Stimulated activated CD4-positive, alpha-beta T cell treated with anti-CD3 and anti-CD28 coated beads, Interleukin-15, amount 100 ng/mL, for 48 hours (primary cell): ENCODE results near the gene NOTCH4.

ENCODE experiments used
- DNase-seq, 2 donors: peaks; one replicate each; pipeline ENCODE4 v3.0.0-alpha.2; 2020; ENCODE audit warnings: low read depth in 2 of 2

Gene NOTCH4

GRCh38 chr6:32166411-32167061 lies 57.3 kb downstream of the NOTCH4 start:
- no peak for DNase-seq

- DNase-seq: no peak
Observed at GRCh38 chr6:32164295-32164694, 59.6 kb downstream of the NOTCH4 start, which contains the start of gene EGFL8. EGFL8 (plus strand) TSS chr6:32164595; CDS start chr6:32166166, 1,571 bp downstream.

- DNase-seq: no peak
Observed at GRCh38 chr6:32163559-32164258, 60.2 kb downstream of the NOTCH4 start.

GRCh38 chr6:32158052-32158451 lies 65.8 kb downstream of the NOTCH4 start:
- no peak for DNase-seq

GRCh38 chr6:32156891-32157290 lies 67.0 kb downstream of the NOTCH4 start:
- DNase-seq: no peak

- DNase-seq: peak; percentile 41 to 49
Observed at GRCh38 chr6:32154514-32155161, 69.2 kb downstream of the NOTCH4 start.

GRCh38 chr6:32153564-32154513 lies 70.0 kb downstream of the NOTCH4 start, which contains the start of gene PPT2:
PPT2 (plus strand) TSS chr6:32154141; CDS start chr6:32154595, 454 bp downstream.
- DNase-seq: peak; percentile 65 to 68

GRCh38 chr6:32152769-32153563 lies 70.9 kb downstream of the NOTCH4 start:
- DNase-seq: no peak

GRCh38 chr6:32151863-32152768 lies 71.8 kb downstream of the NOTCH4 start, which contains the start of gene PRRT1:
PRRT1 (minus strand) TSS chr6:32151939; CDS start chr6:32151827, 112 bp downstream.
- DNase-seq: no peak

GRCh38 chr6:32151181-32151862 lies 72.5 kb downstream of the NOTCH4 start:
- no peak for DNase-seq

GRCh38 chr6:32149932-32150870 lies 73.7 kb downstream of the NOTCH4 start:
- no peak for DNase-seq

GRCh38 chr6:32149092-32149755 lies 74.6 kb downstream of the NOTCH4 start:
- no peak for DNase-seq

- peak; percentile 70 to 79 for DNase-seq
Observed at GRCh38 chr6:32148289-32149091, 75.4 kb downstream of the NOTCH4 start.

GRCh38 chr6:32147401-32148132 lies 76.3 kb downstream of the NOTCH4 start:
- no peak for DNase-seq

- DNase-seq: no peak
Observed at GRCh38 chr6:32146687-32147086, 77.2 kb downstream of the NOTCH4 start.

GRCh38 chr6:32146287-32146686 lies 77.6 kb downstream of the NOTCH4 start:
- no peak for DNase-seq
